Measurements from ENCODE around the gene PSMD1. TPM values are rescaled to one million over a fixed set of nuclear protein-coding genes. Genes with fewer than 3 reads are reported as not detected.
A peak's percentile ranks its signal among the peaks of the same experiment; 100 is the strongest.

PSMD1 gene
- total and polyA plus RNA-seq, 2 experiments from 2014 or later = 148 to 177 TPM

GRCh38 chr2:231036578-231037106, 20.0 kb upstream of the PSMD1 start:
- H4K20me1 ChIP-seq (replicated peaks; ENCODE audit: insufficient read depth) = no peaks in the 10 kb centered on the region
- no peaks in the 10 kb centered on the region for H3K9me2 ChIP-seq (ENCODE audit: insufficient read depth)
- no peaks in the 10 kb centered on the region for H3K36me3 ChIP-seq (ENCODE audit: insufficient read depth)
- H3K27me3 ChIP-seq (ENCODE audit: insufficient read depth) = peaks cover 63% of the 10 kb centered on the region
- Mint-ChIP-seq H3K36me3 (ENCODE audit: low read depth) (no peaks in the 10 kb centered on the region; the same call in 2 of the 3 replicates), H3K4me1 (peaks cover 6% of the 10 kb centered on the region), H3K4me3 (peak overlapping the region; percentile 63), H3K27me3 (ENCODE audit: insufficient read depth, low read depth, poor library complexity) (peaks cover 32% of the 10 kb centered on the region), H3K27ac (no peak overlapping the region), H3K9me3 (no peaks in the 10 kb centered on the region)
- H3K4me3 ChIP-seq = no peak overlapping the region
- 0 out of 2 replicates have a peak, but pooled peaks cover 3% of the 10 kb centered on the region for H3F3A ChIP-seq (replicated peaks; ENCODE audit: low read depth)
- no peak overlapping the region; the same call in 1 of the 2 replicates for H2AFZ ChIP-seq
- no peaks in the 10 kb centered on the region for H3K79me2 ChIP-seq (replicated peaks; ENCODE audit: insufficient read depth)
- 0 out of 2 replicates have a peak overlapping the region, but pooled peaks have one; percentile 78 for H3K4me2 ChIP-seq
- no peaks in the 10 kb centered on the region for H3K4me1 ChIP-seq (ENCODE audit: insufficient read depth)
- no peak for ATAC-seq
- no peak overlapping the region for H3K27ac ChIP-seq (ENCODE audit: low read depth)
- no peak for DNase-seq (ENCODE audit: low spot score)
- TF ChIP-seq CTCF (conservative IDR thresholded peaks at IDR 0.05; ENCODE audit: low read depth in 2 of 2) = no peak
- no peak for TF ChIP-seq EZH2phosphoT487 (IDR thresholded peaks at IDR 0.05; ENCODE audit: unreplicated experiment)
- no peak for TF ChIP-seq ZNF114 (CRISPR knock-in tag; IDR thresholded peaks at IDR 0.05)
- no peak for TF ChIP-seq NANOG (IDR thresholded peaks at IDR 0.05; ENCODE audit: borderline replicate concordance)
- TF ChIP-seq STAT1 (IDR thresholded peaks at IDR 0.05; ENCODE audit: unreplicated experiment) = no peak

- peaks cover 66% of the 10 kb centered on the region for H3K27me3 ChIP-seq (ENCODE audit: insufficient read depth)
- H3K36me3 Mint-ChIP-seq (ENCODE audit: low read depth) = no peaks in the 10 kb centered on the region; the same call in 2 of the 3 replicates
- peaks cover 34% of the 10 kb centered on the region for H3K27me3 Mint-ChIP-seq (ENCODE audit: insufficient read depth, low read depth, poor library complexity)
- no peaks in the 10 kb centered on the region for H3K9me2 ChIP-seq (ENCODE audit: insufficient read depth)
- peak within 1 kb of the TSS; percentile 74 for H3K4me3 Mint-ChIP-seq
- peak; percentile 58 for ATAC-seq
- peak within 1 kb of the TSS; percentile 97 for H2AFZ ChIP-seq
- H3K36me3 ChIP-seq (ENCODE audit: insufficient read depth) = no peaks in the 10 kb centered on the region
- H3K4me1 ChIP-seq (ENCODE audit: insufficient read depth) = no peaks in the 10 kb centered on the region
- 0 out of 2 replicates have a peak, but pooled peaks cover 3% of the 10 kb centered on the region for H3F3A ChIP-seq (replicated peaks; ENCODE audit: low read depth)
- H4K20me1 ChIP-seq (replicated peaks; ENCODE audit: insufficient read depth) = no peaks in the 10 kb centered on the region
- no peaks in the 10 kb centered on the region for H3K9me3 Mint-ChIP-seq
- no peaks in the 10 kb centered on the region for H3K79me2 ChIP-seq (replicated peaks; ENCODE audit: insufficient read depth)
- no peak within 1 kb of the TSS for H3K27ac Mint-ChIP-seq
- H3K4me1 Mint-ChIP-seq = peaks cover 6% of the 10 kb centered on the region
- H3K27ac ChIP-seq (ENCODE audit: low read depth) = no peak within 1 kb of the TSS
- no peak for TF ChIP-seq ZNF331 (CRISPR knock-in tag; IDR thresholded peaks at IDR 0.05; ENCODE audit: low read depth)
- no peak for TF ChIP-seq EZH2phosphoT487 (IDR thresholded peaks at IDR 0.05; ENCODE audit: unreplicated experiment)
- TF ChIP-seq CTCF (conservative IDR thresholded peaks at IDR 0.05; ENCODE audit: low read depth in 2 of 2) = no peak
- TF ChIP-seq CREB1 (CRISPR knock-in tag; IDR thresholded peaks at IDR 0.05; ENCODE audit: low read depth) = no peak
- TF ChIP-seq STAT1 (IDR thresholded peaks at IDR 0.05; ENCODE audit: unreplicated experiment) = no peak
- TF ChIP-seq EZH2 (IDR thresholded peaks at IDR 0.05; ENCODE audit: low read depth, unreplicated experiment) = no peak
- TF ChIP-seq JUNB (IDR thresholded peaks at IDR 0.05; ENCODE audit: unreplicated experiment) = no peak
- peak within 1 kb of the TSS; percentile 92 for H3K4me2 ChIP-seq
- peak within 1 kb of the TSS; percentile 77 for H3K4me3 ChIP-seq
- DNase-seq (ENCODE audit: low spot score) = peak; percentile 52
Observed at GRCh38 chr2:231037202-231037730, 19.4 kb upstream of the PSMD1 start, which contains the start of gene C2orf72. C2orf72 (plus strand) TSS chr2:231037523; CDS start chr2:231037566, 43 bp downstream.

Measured in GM23338 (cell line).